Keratinocyte (primary cell): ENCODE measurements around the gene ZMIZ1. TPM values are rescaled to one million over a fixed set of nuclear protein-coding genes. Genes with fewer than 3 reads are reported as not detected.

Experiments used
- DNase-seq: peaks from one replicate; pipeline ENCODE4 v3.0.0-alpha.2; 2011; ENCODE audit warnings: low read depth, missing footprints, low spot score
- FAIRE-seq: peaks from 2 replicates; lab custom pipeline; 2011; peaks lifted over from hg19 to GRCh38; lab: Jason Lieb, UNC
- H2AFZ ChIP-seq: 2 replicates; pipeline ENCODE4 v1.6.0; 2012; ENCODE audit warnings: low read length, control low read depth, inconsistent platforms; ENCODE audit not compliant: control insufficient read depth
- H3K27ac ChIP-seq: 2 replicates; pipeline ENCODE4 v1.5.1; 2011; ENCODE audit warnings: low read length; ENCODE audit not compliant: control insufficient read depth, insufficient read depth
- H3K27me3 ChIP-seq: 3 replicates; pipeline ENCODE4 v1.6.0; 2011; ENCODE audit warnings: low read length; ENCODE audit not compliant: control insufficient read depth, insufficient read depth; ENCODE audit errors: extremely low read depth
- H3K36me3 ChIP-seq, 2 experiments: 2 replicates in 1 of 2; 3 replicates in 1 of 2; pipeline ENCODE4 v1.5.1; 2011; ENCODE audit warnings: low read length in 2 of 2, mild to moderate bottlenecking in 1 of 2; ENCODE audit not compliant: control insufficient read depth in 2 of 2, insufficient read depth in 2 of 2; ENCODE audit errors: extremely low read depth in 1 of 2
- H3K4me1 ChIP-seq: 3 replicates; pipeline ENCODE4 v1.5.1; 2011; ENCODE audit warnings: low read length; ENCODE audit not compliant: control insufficient read depth, insufficient read depth; ENCODE audit errors: extremely low read depth
- H3K4me2 ChIP-seq: 3 replicates; pipeline ENCODE4 v1.6.0; 2011; ENCODE audit warnings: low read depth, low read length; ENCODE audit not compliant: control insufficient read depth, insufficient read depth; ENCODE audit errors: extremely low read depth
- H3K4me3 ChIP-seq, 3 experiments: fragments of 200-600 bp in 1 of 3; sonication (generic) in 1 of 3; 2 replicates in 2 of 3; 3 replicates in 1 of 3; pipeline ENCODE4 v1.5.1; 2011 to 2016; ENCODE audit warnings: low read length in 3 of 3, mild to moderate bottlenecking in 3 of 3, control low read depth in 2 of 3, inconsistent platforms in 1 of 3, low read depth in 1 of 3, mixed read lengths in 1 of 3, mixed run types in 1 of 3, moderate library complexity in 1 of 3; ENCODE audit not compliant: control insufficient read depth in 2 of 3, insufficient read depth in 2 of 3; ENCODE audit errors: extremely low read depth in 1 of 3
- H3K79me2 ChIP-seq: 2 replicates; pipeline ENCODE4 v1.6.0; 2012; ENCODE audit warnings: low read length; ENCODE audit not compliant: control insufficient read depth, insufficient read depth
- H3K9ac ChIP-seq: 3 replicates; pipeline ENCODE4 v1.6.0; 2011; ENCODE audit warnings: low read length; ENCODE audit not compliant: control insufficient read depth, insufficient read depth; ENCODE audit errors: extremely low read depth
- H3K9me1 ChIP-seq: 3 replicates; pipeline ENCODE4 v1.6.0; 2011; ENCODE audit warnings: low read length; ENCODE audit not compliant: control insufficient read depth, insufficient read depth; ENCODE audit errors: extremely low read depth
- H3K9me3 ChIP-seq: 2 replicates; pipeline ENCODE4 v1.5.1; 2012; ENCODE audit warnings: low read depth, low read length; ENCODE audit not compliant: control insufficient read depth
- H4K20me1 ChIP-seq: 3 replicates; pipeline ENCODE4 v1.6.0; 2011; ENCODE audit warnings: low read length; ENCODE audit not compliant: control insufficient read depth, insufficient read depth; ENCODE audit errors: extremely low read depth
- EZH2 ChIP-seq: IDR thresholded peaks from one replicate; pipeline ENCODE4 v1.6.1; 2012; ENCODE audit warnings: inconsistent platforms, mild to moderate bottlenecking, low read length, moderate library complexity
- dilution Hi-C: fragments of 300-500 bp; cut with MboI; formaldehyde crosslinking; loops from one replicate; pipeline ENCODE4 v1.7.0; 2020; ENCODE audit warnings: low sequenced_read_pairs; ENCODE audit not compliant: extremely low pct_ligation_motif_present
- polyA plus RNA-seq, 5 experiments: library from polyadenylated mRNA; depleted of rRNA in 3 of 5; stranded (reverse) in 3 of 5; stranded (forward) in 1 of 5; unstranded in 1 of 5; fragments of >200 nt; gene quantifications; 1 replicate in 1 of 5; 2 replicates in 3 of 5; 3 replicates in 1 of 5; pipeline versions ENCODE4 v1.2.1 to v1.2.3, GENCODE V29; 2011 to 2012; ENCODE audit warnings: missing spikeins in 2 of 5, low read depth in 1 of 5, low replicate concordance in 1 of 5
- TF ChIP-seq, protein P1 (sequence below), 3 experiments: IDR thresholded peaks in 1 of 3; conservative IDR thresholded peaks in 1 of 3; optimal IDR thresholded peaks in 1 of 3; 2 replicates in 2 of 3; 3 replicates in 1 of 3; pipeline versions ENCODE3 to v1.5.1; 2011; ENCODE audit warnings: low read length in 3 of 3, mild to moderate bottlenecking in 3 of 3, moderate library complexity in 2 of 3, control low read depth in 1 of 3, inconsistent platforms in 1 of 3; ENCODE audit not compliant: insufficient read depth in 2 of 3; ENCODE audit errors: extremely low read depth in 1 of 3

ZMIZ1 gene
- polyA plus RNA-seq, 1 donor (not counting 4 experiments of a cell fraction or from before 2014, with no cell fraction given), result 1.8 TPM

DNA sequence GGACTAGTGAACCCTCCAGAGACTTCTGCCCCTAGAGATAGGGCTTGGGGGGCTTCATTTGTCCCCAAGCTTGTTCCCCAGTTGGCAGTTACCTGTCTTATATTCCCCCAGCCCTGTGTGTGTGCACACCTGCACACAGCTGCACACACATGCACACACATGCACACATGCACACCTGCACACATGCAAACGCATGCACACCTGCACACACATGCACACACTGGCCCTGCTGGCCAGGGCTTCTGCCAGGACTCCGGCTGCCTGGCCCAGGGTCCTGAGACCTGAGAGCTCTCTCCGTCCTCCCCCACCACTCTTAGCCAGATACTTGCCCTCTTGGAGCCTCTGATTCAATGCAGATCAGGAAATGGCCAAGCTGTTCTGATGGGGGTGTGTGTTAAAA lies 6.7 kb downstream of the ZMIZ1 start:
- no peaks in the 10 kb centered on the region for H3K36me3 ChIP-seq
- H3K9ac ChIP-seq, result no peak overlapping the region
- H3K9me1 ChIP-seq, result peaks cover 4% of the 10 kb centered on the region
- H3K4me3 ChIP-seq, result no peak overlapping the region
- peaks cover 21% of the 10 kb centered on the region for H4K20me1 ChIP-seq
- peaks cover 55% of the 10 kb centered on the region for H3K79me2 ChIP-seq
- H3K27ac ChIP-seq, result no peak overlapping the region
- DNase-seq (no peak), FAIRE-seq (no peak)
- H3K4me2 ChIP-seq, result no peak overlapping the region
- TF ChIP-seq, protein P1, sequence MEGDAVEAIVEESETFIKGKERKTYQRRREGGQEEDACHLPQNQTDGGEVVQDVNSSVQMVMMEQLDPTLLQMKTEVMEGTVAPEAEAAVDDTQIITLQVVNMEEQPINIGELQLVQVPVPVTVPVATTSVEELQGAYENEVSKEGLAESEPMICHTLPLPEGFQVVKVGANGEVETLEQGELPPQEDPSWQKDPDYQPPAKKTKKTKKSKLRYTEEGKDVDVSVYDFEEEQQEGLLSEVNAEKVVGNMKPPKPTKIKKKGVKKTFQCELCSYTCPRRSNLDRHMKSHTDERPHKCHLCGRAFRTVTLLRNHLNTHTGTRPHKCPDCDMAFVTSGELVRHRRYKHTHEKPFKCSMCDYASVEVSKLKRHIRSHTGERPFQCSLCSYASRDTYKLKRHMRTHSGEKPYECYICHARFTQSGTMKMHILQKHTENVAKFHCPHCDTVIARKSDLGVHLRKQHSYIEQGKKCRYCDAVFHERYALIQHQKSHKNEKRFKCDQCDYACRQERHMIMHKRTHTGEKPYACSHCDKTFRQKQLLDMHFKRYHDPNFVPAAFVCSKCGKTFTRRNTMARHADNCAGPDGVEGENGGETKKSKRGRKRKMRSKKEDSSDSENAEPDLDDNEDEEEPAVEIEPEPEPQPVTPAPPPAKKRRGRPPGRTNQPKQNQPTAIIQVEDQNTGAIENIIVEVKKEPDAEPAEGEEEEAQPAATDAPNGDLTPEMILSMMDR (optimal IDR thresholded peaks at IDR 0.05 in 1 of 3, IDR thresholded peaks at IDR 0.05 in 1 of 3, conservative IDR thresholded peaks at IDR 0.05 in 1 of 3; ENCODE audit: extremely low read depth in 1 of 3, insufficient read depth in 2 of 3, low read length in 3 of 3), result no peak
- TF ChIP-seq EZH2, result no peak
- no peak overlapping the region for H2AFZ ChIP-seq
- peaks cover 33% of the 10 kb centered on the region for H3K4me1 ChIP-seq
- H3K9me3 ChIP-seq, result no peaks in the 10 kb centered on the region
- no peaks in the 10 kb centered on the region for H3K27me3 ChIP-seq
- dilution Hi-C loops, result no loop called here

DNA sequence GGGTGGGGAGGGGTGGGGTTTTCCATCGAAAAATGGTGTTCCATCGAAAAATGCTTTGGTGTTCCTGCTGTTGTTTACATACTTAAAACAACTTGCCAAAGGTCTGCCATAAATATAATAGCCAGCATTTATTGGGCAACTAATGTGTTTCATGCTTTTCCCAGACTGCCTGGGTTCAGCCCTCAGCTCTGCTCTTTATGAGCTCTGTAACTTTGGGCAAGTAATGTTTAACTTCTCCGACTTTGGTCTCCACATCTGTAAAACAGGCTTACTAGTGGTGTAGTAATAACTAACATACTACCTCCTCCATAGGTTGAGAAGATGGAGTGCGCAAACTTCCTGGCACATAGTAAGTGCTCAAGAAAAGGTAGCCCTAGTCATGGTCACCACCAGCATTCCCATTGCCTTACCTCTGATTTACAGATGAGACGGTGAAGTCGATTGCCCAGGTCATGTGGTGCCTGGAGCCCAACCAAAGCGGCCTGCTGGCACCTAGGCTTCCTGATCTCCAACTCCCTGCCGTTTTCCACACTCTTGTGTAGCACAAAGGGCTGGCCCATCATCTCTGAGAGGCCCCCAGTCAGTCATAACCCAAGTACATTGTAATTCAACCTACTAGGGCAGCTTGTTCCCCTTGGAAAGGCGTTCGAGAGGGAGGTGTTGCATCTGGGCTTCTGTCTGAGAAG lies 8.9 kb downstream of the ZMIZ1 start:
- Histone ChIP-seq H4K20me1 (peaks cover 25% of the 10 kb centered on the region), H3K36me3 (no peaks in the 10 kb centered on the region), H3K9ac (no peak overlapping the region), H3K27ac (no peak overlapping the region), H3K27me3 (no peaks in the 10 kb centered on the region), H3K4me2 (no peak overlapping the region), H2AFZ (no peak overlapping the region), H3K9me3 (no peaks in the 10 kb centered on the region), H3K9me1 (peaks cover 4% of the 10 kb centered on the region), H3K4me3 (no peak overlapping the region), H3K79me2 (peaks cover 45% of the 10 kb centered on the region), H3K4me1 (peaks cover 28% of the 10 kb centered on the region)
- DNase-seq (no peak), FAIRE-seq (no peak)
- TF ChIP-seq, protein P1 (optimal IDR thresholded peaks at IDR 0.05 in 1 of 3, IDR thresholded peaks at IDR 0.05 in 1 of 3, conservative IDR thresholded peaks at IDR 0.05 in 1 of 3; ENCODE audit: extremely low read depth in 1 of 3, insufficient read depth in 2 of 3, low read length in 3 of 3), result no peak
- TF ChIP-seq EZH2, result no peak
- dilution Hi-C loops, result no loop called here
